Adrenal gland (tissue), 5 donors: ENCODE data around the gene TM4SF5.

Experiments used
- POLR2A ChIP-seq, 2 donors: fragments of 450-650 bp; IDR thresholded peaks; one replicate each; pipeline ENCODE4 v1.6.1; 2017; ENCODE audit warnings: antibody characterized with exemption in 2 of 2, mild to moderate bottlenecking in 2 of 2, moderate library complexity in 1 of 2
- TF ChIP-seq, protein P1 (sequence below), 6 experiments: fragments of 450-650 bp in 4 of 6; fragments of 200-600 bp in 2 of 6; sonication (generic) in 1 of 6; IDR thresholded peaks; 1 replicate in 5 of 6; 2 replicates in 1 of 6; pipeline versions ENCODE4 v1.5.1 to v1.8.0; 2016 to 2021; ENCODE audit warnings: antibody characterized with exemption in 6 of 6, mild to moderate bottlenecking in 2 of 6, moderate library complexity in 1 of 6
- donor health status: DM: no; HTN: no; CAD: no.

DNA sequence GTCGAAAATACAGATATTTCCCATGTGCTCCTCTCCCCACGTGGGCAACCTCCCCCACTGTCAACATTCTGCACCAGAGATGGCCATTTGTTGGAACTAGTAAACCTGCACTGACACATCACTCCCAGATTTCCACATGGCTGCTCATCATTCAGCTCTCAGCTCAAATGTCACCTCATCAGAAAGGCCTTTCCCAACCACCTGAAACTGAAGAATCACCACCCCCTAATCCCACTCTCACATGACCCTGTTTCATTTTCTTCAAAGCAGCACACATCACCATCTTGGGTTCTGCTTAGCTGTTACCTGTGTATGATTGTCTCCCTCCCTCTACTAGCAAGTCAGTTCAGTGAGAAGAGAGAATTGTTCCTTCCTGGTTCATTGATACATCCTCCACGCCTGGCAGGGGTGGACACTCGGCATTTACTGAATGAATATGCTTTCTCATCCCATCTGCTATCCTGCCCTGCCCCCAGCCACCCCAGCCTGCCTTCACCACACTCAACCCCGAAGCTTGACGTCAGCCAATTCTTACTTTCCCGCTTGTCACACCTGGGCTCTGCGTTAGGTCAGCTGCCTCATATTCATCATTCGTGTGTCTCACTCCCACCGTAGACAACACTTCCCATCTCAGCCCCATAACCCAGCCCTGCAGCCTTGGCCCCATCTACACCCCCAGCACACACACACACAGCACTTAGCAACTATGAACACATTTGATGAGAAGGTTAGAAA, 28.9 kb downstream of the TM4SF5 start:
- TF ChIP-seq, protein P1, sequence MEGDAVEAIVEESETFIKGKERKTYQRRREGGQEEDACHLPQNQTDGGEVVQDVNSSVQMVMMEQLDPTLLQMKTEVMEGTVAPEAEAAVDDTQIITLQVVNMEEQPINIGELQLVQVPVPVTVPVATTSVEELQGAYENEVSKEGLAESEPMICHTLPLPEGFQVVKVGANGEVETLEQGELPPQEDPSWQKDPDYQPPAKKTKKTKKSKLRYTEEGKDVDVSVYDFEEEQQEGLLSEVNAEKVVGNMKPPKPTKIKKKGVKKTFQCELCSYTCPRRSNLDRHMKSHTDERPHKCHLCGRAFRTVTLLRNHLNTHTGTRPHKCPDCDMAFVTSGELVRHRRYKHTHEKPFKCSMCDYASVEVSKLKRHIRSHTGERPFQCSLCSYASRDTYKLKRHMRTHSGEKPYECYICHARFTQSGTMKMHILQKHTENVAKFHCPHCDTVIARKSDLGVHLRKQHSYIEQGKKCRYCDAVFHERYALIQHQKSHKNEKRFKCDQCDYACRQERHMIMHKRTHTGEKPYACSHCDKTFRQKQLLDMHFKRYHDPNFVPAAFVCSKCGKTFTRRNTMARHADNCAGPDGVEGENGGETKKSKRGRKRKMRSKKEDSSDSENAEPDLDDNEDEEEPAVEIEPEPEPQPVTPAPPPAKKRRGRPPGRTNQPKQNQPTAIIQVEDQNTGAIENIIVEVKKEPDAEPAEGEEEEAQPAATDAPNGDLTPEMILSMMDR (IDR thresholded peaks at IDR 0.05): no peak
- TF ChIP-seq POLR2A (IDR thresholded peaks at IDR 0.05): no peak
